GM18951 (cell line): Measurements from ENCODE around the gene POU5F1.
"Not testable (repeated sequence)": the region's sequence is repeated elsewhere in the genome, so short reads cannot be mapped to it uniquely, and the experiment has no call there.

Experiments
- POLR2A ChIP-seq: IDR thresholded peaks from 4 replicates; pipeline ENCODE4 v1.6.1; 2011; ENCODE audit warnings: mild to moderate bottlenecking; ENCODE audit not compliant: insufficient read length, insufficient read depth; ENCODE audit errors: extremely low read depth
- in situ Hi-C: fragments of 300-500 bp; cut with MboI; formaldehyde crosslinking; loops from one replicate; pipeline ENCODE4 v1.12.0; 2022; ENCODE audit warnings: low sequenced_read_pairs, mixed read lengths, inconsistent platforms; ENCODE audit not compliant: unreplicated experiment

The POU5F1 gene

GRCh38 chr6:31170600-31170881 lies at the start of gene POU5F1:
POU5F1 (minus strand) TSS chr6:31170682; CDS start chr6:31170620, 62 bp downstream.
- TF ChIP-seq POLR2A, result no peak
- in situ Hi-C loops, result no loop called here

GRCh38 chr6:31216208-31216898 lies 45.9 kb upstream of the POU5F1 start:
- in situ Hi-C loops, result no loop called here
- no peak for TF ChIP-seq POLR2A

GRCh38 chr6:31215216-31215615 lies 44.7 kb upstream of the POU5F1 start:
- in situ Hi-C loops, result not testable (repeated sequence)

GRCh38 chr6:31214516-31214915 lies 44.0 kb upstream of the POU5F1 start:
- in situ Hi-C loops, result no loop called here
- no peak for TF ChIP-seq POLR2A

- no peak for TF ChIP-seq POLR2A
- in situ Hi-C loops, result no loop called here
These were observed 40.5 kb upstream of the POU5F1 start for GRCh38 chr6:31210741-31211532.

- in situ Hi-C loops, result no loop called here
- no peak for TF ChIP-seq POLR2A
These were observed 39.6 kb upstream of the POU5F1 start for GRCh38 chr6:31210123-31210522.

GRCh38 chr6:31209137-31209536 lies 38.7 kb upstream of the POU5F1 start:
- in situ Hi-C loops, result no loop called here
- no peak for TF ChIP-seq POLR2A

- in situ Hi-C loops, result no loop called here
- TF ChIP-seq POLR2A, result no peak
These were observed 38.0 kb upstream of the POU5F1 start for GRCh38 chr6:31208506-31208905.

- in situ Hi-C loops, result no loop called here
- TF ChIP-seq POLR2A, result no peak
These were observed 35.2 kb upstream of the POU5F1 start for GRCh38 chr6:31205638-31206037.

GRCh38 chr6:31204751-31205145 lies 34.3 kb upstream of the POU5F1 start:
- in situ Hi-C loops, result no loop called here
- TF ChIP-seq POLR2A, result no peak

- in situ Hi-C loops, result no loop called here
- peak; percentile 33 for TF ChIP-seq POLR2A
These were observed 33.0 kb upstream of the POU5F1 start for GRCh38 chr6:31203345-31203979.

GRCh38 chr6:31202259-31203166 lies 32.0 kb upstream of the POU5F1 start:
- TF ChIP-seq POLR2A, result no peak
- in situ Hi-C loops, result no loop called here

GRCh38 chr6:31199105-31199452 lies 28.6 kb upstream of the POU5F1 start:
- in situ Hi-C loops, result loop anchor here (5.0 kb wide), 2 partner anchors 68 to 163 kb away; no protein-coding TSS in a partner anchor
